ENCODE results near the gene NAA25.

NAA25 gene

DNA sequence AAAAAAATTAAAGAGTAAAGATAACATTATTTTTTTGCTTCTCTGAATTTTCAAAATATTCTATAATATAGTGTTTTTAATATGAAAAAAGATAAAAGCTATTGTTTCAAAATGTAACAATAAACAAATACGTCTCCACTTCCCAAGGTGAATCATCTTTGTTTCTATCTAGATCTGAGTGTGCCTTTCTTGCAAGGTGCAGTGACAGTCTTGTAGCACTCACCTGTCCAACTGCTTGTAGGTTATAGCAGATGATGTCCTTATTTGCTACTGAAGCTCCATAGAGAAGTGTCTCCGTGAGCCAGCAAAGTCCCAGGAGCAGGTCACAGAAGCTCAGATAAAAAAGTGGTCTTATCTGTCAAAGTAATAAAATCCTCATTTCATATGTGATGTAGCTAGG lies 117.0 kb downstream of the NAA25 start:
- H3K4me3 ChIP-seq (ENCODE audit: low read depth, low read length), result no peak overlapping the region
- no peak overlapping the region for H3K27ac ChIP-seq
- DNase-seq, result no peak
- no peaks in the 10 kb centered on the region for H3K36me3 ChIP-seq
- TF ChIP-seq, protein P1, sequence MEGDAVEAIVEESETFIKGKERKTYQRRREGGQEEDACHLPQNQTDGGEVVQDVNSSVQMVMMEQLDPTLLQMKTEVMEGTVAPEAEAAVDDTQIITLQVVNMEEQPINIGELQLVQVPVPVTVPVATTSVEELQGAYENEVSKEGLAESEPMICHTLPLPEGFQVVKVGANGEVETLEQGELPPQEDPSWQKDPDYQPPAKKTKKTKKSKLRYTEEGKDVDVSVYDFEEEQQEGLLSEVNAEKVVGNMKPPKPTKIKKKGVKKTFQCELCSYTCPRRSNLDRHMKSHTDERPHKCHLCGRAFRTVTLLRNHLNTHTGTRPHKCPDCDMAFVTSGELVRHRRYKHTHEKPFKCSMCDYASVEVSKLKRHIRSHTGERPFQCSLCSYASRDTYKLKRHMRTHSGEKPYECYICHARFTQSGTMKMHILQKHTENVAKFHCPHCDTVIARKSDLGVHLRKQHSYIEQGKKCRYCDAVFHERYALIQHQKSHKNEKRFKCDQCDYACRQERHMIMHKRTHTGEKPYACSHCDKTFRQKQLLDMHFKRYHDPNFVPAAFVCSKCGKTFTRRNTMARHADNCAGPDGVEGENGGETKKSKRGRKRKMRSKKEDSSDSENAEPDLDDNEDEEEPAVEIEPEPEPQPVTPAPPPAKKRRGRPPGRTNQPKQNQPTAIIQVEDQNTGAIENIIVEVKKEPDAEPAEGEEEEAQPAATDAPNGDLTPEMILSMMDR (IDR thresholded peaks at IDR 0.05; ENCODE audit: low read depth, low read length), result no peak
- no peaks in the 10 kb centered on the region for H3K27me3 ChIP-seq (ENCODE audit: insufficient read depth, low read depth, severe bottlenecking)
- H3K9me3 ChIP-seq (ENCODE audit: severe bottlenecking), result no peaks in the 10 kb centered on the region

DNA sequence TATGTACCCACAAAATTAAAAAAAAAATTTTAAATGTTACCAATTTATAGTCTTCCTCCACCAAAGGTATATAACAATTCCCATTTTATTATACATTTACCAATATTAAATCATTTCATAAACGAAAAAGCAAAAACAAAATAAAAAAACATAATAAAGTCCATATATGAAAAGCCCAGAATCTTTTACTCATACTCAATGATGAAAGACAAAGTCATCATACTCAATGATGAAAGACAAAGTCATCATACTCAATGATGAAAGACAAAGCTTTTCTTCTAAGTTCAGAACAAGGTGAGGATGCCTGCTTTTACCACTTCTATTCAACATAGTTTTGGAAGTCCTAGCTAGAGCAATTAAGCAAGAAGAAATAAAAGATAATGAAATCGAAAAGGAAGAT lies 123.8 kb downstream of the NAA25 start:
- H3K9me3 ChIP-seq (ENCODE audit: severe bottlenecking), result no peaks in the 10 kb centered on the region
- no peaks in the 10 kb centered on the region for H3K36me3 ChIP-seq
- H3K4me3 ChIP-seq (ENCODE audit: low read depth, low read length), result no peak overlapping the region
- H3K27ac ChIP-seq, result no peak overlapping the region
- H3K27me3 ChIP-seq (ENCODE audit: insufficient read depth, low read depth, severe bottlenecking), result no peaks in the 10 kb centered on the region
- TF ChIP-seq, protein P1 (IDR thresholded peaks at IDR 0.05; ENCODE audit: low read depth, low read length), result no peak
- DNase-seq, result no peak

DNA sequence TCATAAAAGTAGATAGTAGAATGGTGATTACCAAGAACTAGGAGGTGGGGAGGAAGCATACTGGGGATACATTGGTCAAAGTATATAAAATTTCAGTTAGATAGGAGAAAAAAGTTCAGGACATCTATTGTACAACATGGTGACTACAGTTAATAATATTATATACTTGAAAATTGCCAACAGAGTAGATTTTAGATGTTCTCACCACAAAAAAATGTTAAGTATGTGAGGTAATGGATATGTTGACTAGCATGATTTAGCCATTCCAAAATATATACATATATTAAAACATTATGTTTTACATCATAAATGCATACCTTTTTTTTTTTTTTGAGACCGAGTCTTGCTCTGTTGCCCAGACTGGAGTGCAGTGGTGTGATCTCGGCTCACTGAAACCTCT lies 126.6 kb downstream of the NAA25 start:
- DNase-seq, result no peak
- no peak overlapping the region for H3K4me3 ChIP-seq (ENCODE audit: low read depth, low read length)
- TF ChIP-seq, protein P1 (IDR thresholded peaks at IDR 0.05; ENCODE audit: low read depth, low read length), result no peak
- no peaks in the 10 kb centered on the region for H3K9me3 ChIP-seq (ENCODE audit: severe bottlenecking)
- H3K36me3 ChIP-seq, result no peaks in the 10 kb centered on the region
- no peak overlapping the region for H3K27ac ChIP-seq
- H3K27me3 ChIP-seq (ENCODE audit: insufficient read depth, low read depth, severe bottlenecking), result no peaks in the 10 kb centered on the region

DNA sequence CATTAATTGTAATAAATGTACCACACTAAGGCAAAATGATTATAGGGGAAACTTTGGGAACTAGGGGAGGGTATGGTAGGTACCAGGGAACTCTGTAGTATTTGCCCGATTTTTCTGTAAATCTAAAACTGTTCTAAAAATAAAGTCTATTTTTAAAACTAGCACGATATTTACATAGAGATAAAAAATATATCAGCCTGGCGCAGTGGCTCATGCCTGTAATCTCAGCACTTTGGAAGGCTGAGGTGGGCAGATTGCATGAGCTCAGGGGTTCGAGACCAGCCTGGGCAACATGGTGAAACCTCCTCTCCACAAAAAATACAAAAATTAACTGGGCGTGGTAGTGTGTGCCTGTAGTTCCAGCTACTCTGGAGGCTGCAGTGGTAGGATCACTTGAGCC lies 128.0 kb downstream of the NAA25 start:
- TF ChIP-seq, protein P1 (IDR thresholded peaks at IDR 0.05; ENCODE audit: low read depth, low read length), result no peak
- Histone ChIP-seq H3K27ac (no peak overlapping the region), H3K4me3 (ENCODE audit: low read depth, low read length) (no peak overlapping the region), H3K36me3 (no peaks in the 10 kb centered on the region), H3K27me3 (ENCODE audit: insufficient read depth, low read depth, severe bottlenecking) (no peaks in the 10 kb centered on the region), H3K9me3 (ENCODE audit: severe bottlenecking) (no peaks in the 10 kb centered on the region)
- DNase-seq, result no peak

DNA sequence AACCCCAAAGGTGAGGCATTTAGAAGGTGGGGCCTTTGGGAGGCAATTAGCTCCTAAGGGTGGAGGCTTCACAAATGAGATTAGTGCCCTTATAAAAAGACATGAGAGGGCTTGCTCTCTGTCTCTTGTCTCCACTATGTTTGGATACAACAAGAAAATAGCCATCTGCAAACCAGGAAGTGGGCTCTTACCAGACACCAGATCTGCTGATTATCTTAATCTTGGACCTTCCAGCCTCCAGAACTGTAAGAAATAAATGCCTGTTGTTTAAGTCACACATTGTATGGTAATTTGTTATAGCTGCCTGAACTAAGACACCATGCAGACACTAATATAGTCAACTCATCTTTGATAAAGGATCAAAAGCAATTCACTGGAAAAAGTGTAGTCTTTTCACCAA lies 130.0 kb downstream of the NAA25 start:
- Histone ChIP-seq H3K27ac (no peak overlapping the region), H3K27me3 (ENCODE audit: insufficient read depth, low read depth, severe bottlenecking) (no peaks in the 10 kb centered on the region), H3K9me3 (ENCODE audit: severe bottlenecking) (no peaks in the 10 kb centered on the region), H3K36me3 (no peaks in the 10 kb centered on the region), H3K4me3 (ENCODE audit: low read depth, low read length) (no peak overlapping the region)
- TF ChIP-seq, protein P1 (IDR thresholded peaks at IDR 0.05; ENCODE audit: low read depth, low read length), result no peak
- no peak for DNase-seq

DNA sequence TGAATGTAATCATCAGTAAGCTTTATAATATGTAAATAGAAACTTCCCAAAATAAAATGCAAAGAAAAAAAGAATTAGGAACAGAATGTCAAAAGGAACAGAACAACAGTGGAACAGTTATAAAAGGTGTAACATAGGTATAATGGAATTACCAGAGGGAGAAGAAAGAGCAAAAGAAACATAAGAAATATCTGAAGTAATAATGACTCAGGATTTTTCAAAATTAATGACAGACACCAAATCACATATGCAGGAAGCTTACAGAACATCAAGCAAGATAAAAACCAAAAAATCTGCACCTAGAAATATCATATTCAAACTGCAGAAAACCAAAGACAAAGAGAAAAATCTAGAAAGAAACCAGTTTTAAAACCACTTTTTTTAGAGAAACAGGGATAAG lies 131.7 kb downstream of the NAA25 start:
- no peak overlapping the region for H3K4me3 ChIP-seq (ENCODE audit: low read depth, low read length)
- no peaks in the 10 kb centered on the region for H3K27me3 ChIP-seq (ENCODE audit: insufficient read depth, low read depth, severe bottlenecking)
- no peak overlapping the region for H3K27ac ChIP-seq
- no peak for DNase-seq
- H3K36me3 ChIP-seq, result no peaks in the 10 kb centered on the region
- H3K9me3 ChIP-seq (ENCODE audit: severe bottlenecking), result no peaks in the 10 kb centered on the region
- TF ChIP-seq, protein P1 (IDR thresholded peaks at IDR 0.05; ENCODE audit: low read depth, low read length), result no peak

Measured in WERI-Rb-1 (cell line).